Fibroblast of villous mesenchyme (primary cell): ENCODE data around the gene XAB2. TPM values are rescaled to one million over a fixed set of nuclear protein-coding genes. Genes with fewer than 3 reads are reported as not detected.
"Not testable (repeated sequence)": the region's sequence is repeated elsewhere in the genome, so short reads cannot be mapped to it uniquely, and the experiment has no call there.

Experiments
- DNase-seq: peaks from one replicate; pipeline ENCODE4 v3.0.0-alpha.2; 2010; ENCODE audit warnings: low read depth
- H3K4me3 ChIP-seq: 2 replicates; pipeline ENCODE4 v1.5.1; 2011; ENCODE audit warnings: low read depth, mild to moderate bottlenecking, low read length
- total RNA-seq: library from RNA; depleted of rRNA; stranded (reverse); fragments of >200 nt; gene quantifications from 2 replicates; pipeline ENCODE4 v1.2.3, GENCODE V29; 2012
- TF ChIP-seq, protein P1 (sequence below): IDR thresholded peaks from 2 replicates; pipeline ENCODE4 v1.5.1; 2012; ENCODE audit warnings: low read depth, mild to moderate bottlenecking, low read length; ENCODE audit not compliant: insufficient read depth

XAB2 gene
- total RNA-seq, 1 donor = 32.0 TPM

GRCh38 chr19:7590256-7590655 lies 39.1 kb downstream of the XAB2 start:
- H3K4me3 ChIP-seq = no peak overlapping the region
- DNase-seq = no peak
- TF ChIP-seq, protein P1, sequence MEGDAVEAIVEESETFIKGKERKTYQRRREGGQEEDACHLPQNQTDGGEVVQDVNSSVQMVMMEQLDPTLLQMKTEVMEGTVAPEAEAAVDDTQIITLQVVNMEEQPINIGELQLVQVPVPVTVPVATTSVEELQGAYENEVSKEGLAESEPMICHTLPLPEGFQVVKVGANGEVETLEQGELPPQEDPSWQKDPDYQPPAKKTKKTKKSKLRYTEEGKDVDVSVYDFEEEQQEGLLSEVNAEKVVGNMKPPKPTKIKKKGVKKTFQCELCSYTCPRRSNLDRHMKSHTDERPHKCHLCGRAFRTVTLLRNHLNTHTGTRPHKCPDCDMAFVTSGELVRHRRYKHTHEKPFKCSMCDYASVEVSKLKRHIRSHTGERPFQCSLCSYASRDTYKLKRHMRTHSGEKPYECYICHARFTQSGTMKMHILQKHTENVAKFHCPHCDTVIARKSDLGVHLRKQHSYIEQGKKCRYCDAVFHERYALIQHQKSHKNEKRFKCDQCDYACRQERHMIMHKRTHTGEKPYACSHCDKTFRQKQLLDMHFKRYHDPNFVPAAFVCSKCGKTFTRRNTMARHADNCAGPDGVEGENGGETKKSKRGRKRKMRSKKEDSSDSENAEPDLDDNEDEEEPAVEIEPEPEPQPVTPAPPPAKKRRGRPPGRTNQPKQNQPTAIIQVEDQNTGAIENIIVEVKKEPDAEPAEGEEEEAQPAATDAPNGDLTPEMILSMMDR = no peak

DNA sequence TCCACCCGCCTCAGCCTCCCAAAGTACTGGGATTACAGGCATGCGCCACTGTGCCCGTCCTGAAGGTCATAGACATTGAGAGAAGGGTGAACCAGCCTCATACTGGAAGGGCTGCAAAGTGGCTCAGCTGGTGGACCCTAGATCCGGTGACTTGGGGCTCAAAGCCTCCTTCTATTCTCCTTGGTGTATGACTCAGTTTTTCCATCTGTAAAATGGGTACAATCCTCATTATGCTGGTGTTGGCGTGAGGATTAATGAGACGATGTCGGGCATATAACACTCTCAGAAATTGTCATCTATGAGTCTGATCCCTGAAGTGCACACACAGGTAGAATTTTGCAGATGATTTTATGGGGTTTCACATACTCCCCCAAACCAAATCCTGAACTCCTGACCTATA lies 39.5 kb downstream of the XAB2 start:
- no peak for DNase-seq
- TF ChIP-seq, protein P1 = no peak
- H3K4me3 ChIP-seq = no peak overlapping the region

- no peak for DNase-seq
- no peak overlapping the region for H3K4me3 ChIP-seq
- TF ChIP-seq, protein P1 = no peak
Measured at GRCh38 chr19:7582446-7582845, 46.9 kb downstream of the XAB2 start.

- no peak overlapping the region for H3K4me3 ChIP-seq
- TF ChIP-seq, protein P1 = no peak
- DNase-seq = no peak
Measured at GRCh38 chr19:7579182-7579581, 50.2 kb downstream of the XAB2 start.

DNA sequence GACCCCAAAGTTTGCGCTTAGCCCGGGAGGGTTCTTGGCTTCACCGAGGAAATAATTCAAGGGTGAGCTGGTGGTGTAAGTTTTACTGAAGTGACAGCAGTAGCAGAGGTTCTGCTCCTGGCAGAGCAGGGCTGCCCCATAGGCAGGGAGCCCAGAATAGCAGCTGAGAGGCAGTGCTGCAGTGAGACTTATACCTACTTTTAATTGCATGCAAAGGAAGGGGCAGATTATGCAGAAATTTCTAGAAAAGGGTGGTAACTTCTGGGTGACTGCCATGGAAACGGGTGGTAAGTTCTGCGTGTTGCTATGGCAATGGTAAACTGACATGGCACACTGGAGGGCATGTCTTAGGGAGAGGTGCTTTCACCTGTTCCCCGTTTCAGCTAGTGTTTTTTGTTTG lies 51.2 kb downstream of the XAB2 start:
- TF ChIP-seq, protein P1 = no peak
- no peak for DNase-seq
- no peak overlapping the region for H3K4me3 ChIP-seq

GRCh38 chr19:7577422-7577821 lies 51.9 kb downstream of the XAB2 start:
- DNase-seq, H3K4me3 ChIP-seq: not testable (repeated sequence)

GRCh38 chr19:7575434-7576040 lies 53.8 kb downstream of the XAB2 start:
- peak; percentile 9 for DNase-seq
- TF ChIP-seq, protein P1 = no peak
- H3K4me3 ChIP-seq = no peak overlapping the region

GRCh38 chr19:7570761-7571160 lies 58.6 kb downstream of the XAB2 start:
- no peak for DNase-seq
- TF ChIP-seq, protein P1 = no peak
- H3K4me3 ChIP-seq = no peak overlapping the region
